Measurements from ENCODE around the gene OSTF1. TPM values are rescaled to one million over a fixed set of nuclear protein-coding genes. Genes with fewer than 3 reads are reported as not detected.

OSTF1 gene
- total RNA-seq, 1 experiment from 2014 or later: 18.3 TPM

DNA sequence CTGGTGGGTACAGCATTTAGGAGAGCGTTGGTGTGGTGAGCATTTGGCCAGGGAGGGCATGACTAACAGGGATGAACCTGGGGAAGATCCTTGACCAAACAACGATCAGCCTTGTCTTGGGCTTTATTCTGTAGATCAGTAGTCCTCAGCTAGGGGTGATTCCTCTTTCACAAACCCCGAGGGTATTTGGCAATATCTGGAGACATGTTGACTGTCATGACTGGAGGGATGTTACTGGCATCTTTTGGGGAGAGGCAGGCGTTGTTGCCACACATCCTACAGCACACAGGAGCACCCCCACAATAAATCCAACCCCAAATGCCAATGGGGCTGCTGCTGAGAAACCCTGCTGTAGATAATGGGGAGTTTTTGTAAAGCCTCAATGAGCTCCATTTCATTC lies 43.9 kb downstream of the OSTF1 start:
- TF ChIP-seq CTCF (IDR thresholded peaks at IDR 0.05; ENCODE audit: unreplicated experiment): no peak
- CTCF ChIA-PET: interaction anchor here (0.5 to 1.2 kb wide), 2 partner anchors 11 to 90 kb away, joined by 3 read pairs; no protein-coding TSS in a partner anchor
- Mint-ChIP-seq H3K9me3 (ENCODE audit: unreplicated experiment) (no peaks in the 10 kb centered on the region), H3K27me3 (ENCODE audit: insufficient read depth, unreplicated experiment) (no peaks in the 10 kb centered on the region), H3K27ac (ENCODE audit: low read depth, unreplicated experiment) (no peak overlapping the region), H3K4me3 (ENCODE audit: unreplicated experiment) (no peak overlapping the region), H3K4me1 (ENCODE audit: insufficient read depth, unreplicated experiment) (no peaks in the 10 kb centered on the region), H3K36me3 (ENCODE audit: insufficient read depth, unreplicated experiment) (peaks cover 16% of the 10 kb centered on the region)
- intact Hi-C loops (cut with micrococcal nuclease): no loop called here
- no TSS peak for BruUV-seq (replicated peaks)
- DNase-seq (ENCODE audit: unreplicated experiment): peak; percentile 11
- POLR2A ChIA-PET: interaction anchor here (0.6 to 1.2 kb wide), 2 partner anchors 18 to 144 kb away, joined by 3 read pairs; no protein-coding TSS in a partner anchor

DNA sequence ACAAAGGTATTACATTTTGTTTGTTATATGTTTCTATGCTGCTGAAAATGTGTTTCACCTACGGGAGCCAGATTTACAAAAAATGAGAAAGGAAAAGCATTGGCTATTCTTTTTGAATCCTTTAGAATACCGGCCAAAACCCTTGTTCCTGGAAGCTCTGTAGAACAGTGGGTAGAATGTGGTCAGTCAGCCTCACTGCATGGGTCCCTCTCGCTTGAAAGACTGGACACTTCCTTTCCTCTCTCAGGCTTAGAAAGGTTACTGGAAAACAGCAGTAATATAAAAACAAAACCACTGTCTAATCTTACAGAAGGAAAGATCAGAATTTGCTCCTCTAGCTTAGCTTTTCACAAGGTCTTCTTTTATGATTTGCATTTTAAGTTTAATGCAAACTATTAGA lies 45.1 kb downstream of the OSTF1 start:
- ChIA-PET POLR2A (interaction anchor here (0.6 to 1.2 kb wide), 4 partner anchors 23 to 46 kb away, joined by 3 to 4 read pairs (median 3); partner anchors contain the start of gene NMRK1), CTCF (interaction anchor here (1.2 kb wide), 1 partner anchor 10 kb away, joined by 3 read pairs; no protein-coding TSS in a partner anchor)
- Mint-ChIP-seq H3K9me3 (ENCODE audit: unreplicated experiment) (no peaks in the 10 kb centered on the region), H3K36me3 (ENCODE audit: insufficient read depth, unreplicated experiment) (peaks cover 20% of the 10 kb centered on the region), H3K27me3 (ENCODE audit: insufficient read depth, unreplicated experiment) (no peaks in the 10 kb centered on the region), H3K4me1 (ENCODE audit: insufficient read depth, unreplicated experiment) (no peaks in the 10 kb centered on the region), H3K4me3 (ENCODE audit: unreplicated experiment) (no peak overlapping the region), H3K27ac (ENCODE audit: low read depth, unreplicated experiment) (no peak overlapping the region)
- intact Hi-C loops (cut with micrococcal nuclease): no loop called here
- BruUV-seq (replicated peaks): no TSS peak
- no peak for TF ChIP-seq CTCF (IDR thresholded peaks at IDR 0.05; ENCODE audit: unreplicated experiment)
- no peak for DNase-seq (ENCODE audit: unreplicated experiment)

DNA sequence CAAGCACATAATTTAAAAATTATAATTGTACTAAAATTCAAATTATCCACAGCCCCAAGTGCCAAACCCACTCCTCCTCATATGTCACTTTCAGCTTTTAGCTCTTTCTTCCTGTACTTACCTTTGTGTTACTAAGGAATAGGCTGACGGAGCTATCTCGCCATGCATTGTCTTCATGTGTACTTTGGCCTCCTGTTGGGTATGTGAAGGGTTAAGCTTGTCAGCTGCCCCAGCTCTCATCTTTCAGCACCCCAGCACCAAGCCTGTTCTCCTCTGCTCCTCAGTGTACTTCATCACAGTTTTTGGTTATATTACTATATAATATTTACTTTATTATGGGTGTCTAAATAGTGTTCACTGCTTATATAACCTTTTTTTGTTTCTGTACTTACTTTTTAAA lies 46.2 kb downstream of the OSTF1 start:
- no peak for TF ChIP-seq CTCF (IDR thresholded peaks at IDR 0.05; ENCODE audit: unreplicated experiment)
- Mint-ChIP-seq H3K9me3 (ENCODE audit: unreplicated experiment) (no peaks in the 10 kb centered on the region), H3K4me1 (ENCODE audit: insufficient read depth, unreplicated experiment) (no peaks in the 10 kb centered on the region), H3K27me3 (ENCODE audit: insufficient read depth, unreplicated experiment) (no peaks in the 10 kb centered on the region), H3K4me3 (ENCODE audit: unreplicated experiment) (no peak overlapping the region), H3K27ac (ENCODE audit: low read depth, unreplicated experiment) (no peak overlapping the region), H3K36me3 (ENCODE audit: insufficient read depth, unreplicated experiment) (peaks cover 20% of the 10 kb centered on the region)
- BruUV-seq (replicated peaks): no TSS peak
- CTCF ChIA-PET: interaction anchor here (0.6 to 0.7 kb wide), 2 partner anchors 29 to 132 kb away, joined by 3 read pairs; no protein-coding TSS in a partner anchor
- POLR2A ChIA-PET: interaction anchor here (0.5 to 1.1 kb wide), 2 partner anchors 13 to 104 kb away, joined by 3 read pairs; no protein-coding TSS in a partner anchor
- DNase-seq (ENCODE audit: unreplicated experiment): no peak
- intact Hi-C loops (cut with micrococcal nuclease): no loop called here

- Mint-ChIP-seq H3K9me3 (ENCODE audit: unreplicated experiment) (no peaks in the 10 kb centered on the region), H3K36me3 (ENCODE audit: insufficient read depth, unreplicated experiment) (peaks cover 29% of the 10 kb centered on the region), H3K4me3 (ENCODE audit: unreplicated experiment) (no peak overlapping the region), H3K27me3 (ENCODE audit: insufficient read depth, unreplicated experiment) (no peaks in the 10 kb centered on the region), H3K27ac (ENCODE audit: low read depth, unreplicated experiment) (no peak overlapping the region), H3K4me1 (ENCODE audit: insufficient read depth, unreplicated experiment) (no peaks in the 10 kb centered on the region)
- ChIA-PET CTCF (no interaction called here), POLR2A (no interaction called here)
- DNase-seq (ENCODE audit: unreplicated experiment): no peak
- intact Hi-C loops (cut with micrococcal nuclease): no loop called here
- no peak for TF ChIP-seq CTCF (IDR thresholded peaks at IDR 0.05; ENCODE audit: unreplicated experiment)
- BruUV-seq (replicated peaks): no TSS peak
Measured at GRCh38 chr9:75138260-75139040, 50.1 kb downstream of the OSTF1 start.
